Measurements from ENCODE around the gene OR56A5. TPM values are rescaled to one million over a fixed set of nuclear protein-coding genes. Genes with fewer than 3 reads are reported as not detected.

OR56A5 gene
- total and polyA plus RNA-seq, 2 of the 4 experiments (the other 2 are of a cell fraction), result not detected

GRCh38 chr11:5940748-5941147, 27.5 kb downstream of the OR56A5 start:
- no peaks in the 10 kb centered on the region for H3K4me1 ChIP-seq (ENCODE audit: control insufficient read depth, insufficient read depth, low read length)
- TF ChIP-seq CEBPB (IDR thresholded peaks at IDR 0.05; ENCODE audit: low read depth, low read length) (no peak), SMC3 (IDR thresholded peaks at IDR 0.05; ENCODE audit: low read depth, low read length) (no peak), CTCF (conservative IDR thresholded peaks at IDR 0.05; ENCODE audit: low read depth, low read length) (no peak), MAFK (IDR thresholded peaks at IDR 0.05; ENCODE audit: low read depth, low read length) (no peak), CHD1 (IDR thresholded peaks at IDR 0.05; ENCODE audit: low read depth, low read length) (no peak)
- ChIA-PET POLR2A (ENCODE audit: unreplicated experiment) (no interaction called here), CTCF (no interaction called here)
- WGBS, 2 experiments (ENCODE audit: extremely low coverage in 2 of 2, insufficient read length in 1 of 2), result no CpG with 5 or more reads among the region's 2 CpGs
- no peak overlapping the region for H3K9ac ChIP-seq (ENCODE audit: low read depth, low read length)
- H3K23ac ChIP-seq (ENCODE audit: low read depth, low read length), result no peak overlapping the region
- no peak overlapping the region for H2BK5ac ChIP-seq (ENCODE audit: low read depth, low read length, poor library complexity, severe bottlenecking)
- H4K91ac ChIP-seq (ENCODE audit: insufficient read depth, low read depth, low read length), result no peak overlapping the region
- H3K27ac ChIP-seq (ENCODE audit: insufficient read depth, low read length), result no peak overlapping the region
- H3K4me3 ChIP-seq (ENCODE audit: insufficient read depth, low read depth, low read length), result no peak overlapping the region
- H3K18ac ChIP-seq (ENCODE audit: low read depth, low read length), result no peak overlapping the region
- H3K14ac ChIP-seq (replicated peaks; ENCODE audit: low read depth, low read length), result no peak overlapping the region
- H3K27me3 ChIP-seq (ENCODE audit: control insufficient read depth, insufficient read depth, low read length), result no peaks in the 10 kb centered on the region
- no peaks in the 10 kb centered on the region for H4K20me1 ChIP-seq (ENCODE audit: insufficient read depth, low read length)
- in situ Hi-C loops (cut with MboI; ENCODE audit: low sequenced_read_pairs) (no loop called here), intact Hi-C loops (cut with micrococcal nuclease) (no loop called here), dilution Hi-C loops (cut with HindIII; ENCODE audit: low sequenced_read_pairs, unreplicated experiment) (no loop called here)
- H3K9me1 ChIP-seq (ENCODE audit: insufficient read depth, low read length), result no peaks in the 10 kb centered on the region
- no TSS peak for BruUV-seq (replicated peaks)
- H3K9me3 ChIP-seq (ENCODE audit: control insufficient read depth, insufficient read depth, low read length), result peaks cover 19% of the 10 kb centered on the region
- no peak overlapping the region for H2BK20ac ChIP-seq (ENCODE audit: low read depth, low read length)
- H4K5ac ChIP-seq (ENCODE audit: low read depth, low read length), result no peak overlapping the region
- no peak overlapping the region for H2BK15ac ChIP-seq (ENCODE audit: low read depth, low read length)
- H2BK120ac ChIP-seq (ENCODE audit: low read depth, low read length), result no peak overlapping the region
- H3K79me1 ChIP-seq (ENCODE audit: low read depth in 1 of 2, low read length in 2 of 2), result no peaks in the 10 kb centered on the region
- H3K36me3 ChIP-seq (ENCODE audit: control insufficient read depth, insufficient read depth, low read length), result no peaks in the 10 kb centered on the region
- no peak overlapping the region for H3K4me2 ChIP-seq (ENCODE audit: low read depth, low read length)
- DNase-seq (no peak), ATAC-seq (ENCODE audit: low read depth) (no peak)
- H2AK5ac ChIP-seq (ENCODE audit: low read depth, low read length), result no peak overlapping the region
- no peak overlapping the region for H4K8ac ChIP-seq (ENCODE audit: low read depth in 2 of 2, low read length in 2 of 2)
- H3K4ac ChIP-seq (ENCODE audit: low read depth, low read length), result no peak overlapping the region
- H2AK9ac ChIP-seq (replicated peaks; ENCODE audit: low read depth, low read length, poor library complexity), result no peak overlapping the region
- no peak overlapping the region for H3K56ac ChIP-seq (ENCODE audit: extremely low read depth, insufficient read depth, low read length)
- no peak overlapping the region for H2AFZ ChIP-seq (replicated peaks; ENCODE audit: low read length, poor library complexity)
